Neural progenitor cell (in vitro differentiated cells): ENCODE measurements around the gene CHRNA4. TPM values are rescaled to one million over a fixed set of nuclear protein-coding genes. Genes with fewer than 3 reads are reported as not detected.
A peak's percentile ranks its signal among the peaks of the same experiment; 100 is the strongest.

Experiments used
- DNase-seq: peaks from one replicate; pipeline ENCODE4 v3.0.0-alpha.2; 2016; ENCODE audit warnings: low spot score
- H2AFZ ChIP-seq: fragments of 200-600 bp; sonication (generic); replicated peaks from 2 replicates; pipeline ENCODE4 v1.6.1; 2016; ENCODE audit warnings: antibody characterized with exemption
- H3F3A ChIP-seq: fragments of 200-600 bp; sonication (generic); 2 replicates; pipeline ENCODE4 v1.6.1; 2016; ENCODE audit warnings: antibody characterized with exemption, low read depth
- H3K27ac ChIP-seq: fragments of 200-600 bp; sonication (generic); 2 replicates; pipeline ENCODE4 v1.5.1; 2016; ENCODE audit warnings: mild to moderate bottlenecking
- H3K27me3 ChIP-seq: fragments of 200-600 bp; sonication (generic); 2 replicates; pipeline ENCODE4 v1.6.1; 2016; ENCODE audit warnings: mild to moderate bottlenecking, moderate library complexity
- H3K36me3 ChIP-seq: fragments of 200-600 bp; sonication (generic); 2 replicates; pipeline ENCODE4 v1.5.1; 2016
- H3K4me1 ChIP-seq: fragments of 200-600 bp; sonication (generic); 2 replicates; pipeline ENCODE4 v1.6.1; 2016; ENCODE audit warnings: mixed run types
- H3K4me2 ChIP-seq: fragments of 200-600 bp; sonication (generic); 2 replicates; pipeline ENCODE4 v1.6.1; 2016
- H3K4me3 ChIP-seq: fragments of 200-600 bp; sonication (generic); 2 replicates; pipeline ENCODE4 v1.5.1; 2016
- H3K79me2 ChIP-seq: fragments of 200-600 bp; sonication (generic); 2 replicates; pipeline ENCODE4 v1.6.1; 2016; ENCODE audit warnings: low read depth
- H3K9ac ChIP-seq: fragments of 200-600 bp; sonication (generic); 2 replicates; pipeline ENCODE4 v1.6.1; 2016
- H3K9me3 ChIP-seq: fragments of 200-600 bp; sonication (generic); 2 replicates; pipeline ENCODE4 v1.5.1; 2016; ENCODE audit warnings: low read depth
- H4K20me1 ChIP-seq: fragments of 200-600 bp; sonication (generic); 2 replicates; pipeline ENCODE4 v1.6.1; 2016; ENCODE audit warnings: low read depth
- H3K27ac Mint-ChIP-seq: 3 replicates; pipeline ENCODE4 v1.8.0; 2021; ENCODE audit warnings: mixed read lengths
- H3K27me3 Mint-ChIP-seq: 2 replicates; pipeline ENCODE4 v1.8.0; 2022; ENCODE audit warnings: low read depth, mild to moderate bottlenecking, inconsistent platforms, moderate library complexity, mixed read lengths; ENCODE audit not compliant: insufficient read depth
- H3K36me3 Mint-ChIP-seq: 3 replicates; pipeline ENCODE4 v1.8.0; 2021; ENCODE audit warnings: mixed read lengths
- H3K4me1 Mint-ChIP-seq: 3 replicates; pipeline ENCODE4 v1.8.0; 2021; ENCODE audit warnings: mixed read lengths
- H3K4me3 Mint-ChIP-seq: 3 replicates; pipeline ENCODE4 v1.8.0; 2021; ENCODE audit warnings: mild to moderate bottlenecking, moderate library complexity, mixed read lengths
- H3K9me3 Mint-ChIP-seq: 3 replicates; pipeline ENCODE4 v1.8.0; 2020; ENCODE audit warnings: mixed read lengths
- CTCF ChIP-seq: fragments of 200-600 bp; sonication (generic); IDR thresholded peaks from 2 replicates; pipeline ENCODE4 v1.5.1; 2017; ENCODE audit warnings: antibody characterized with exemption, mild to moderate bottlenecking
- EZH2 ChIP-seq: fragments of 200-600 bp; sonication (generic); IDR thresholded peaks from 2 replicates; pipeline ENCODE4 v1.6.1; 2017; ENCODE audit warnings: antibody characterized with exemption, mild to moderate bottlenecking, moderate library complexity
- EZH2phosphoT487 ChIP-seq: fragments of 200-600 bp; sonication (generic); IDR thresholded peaks from 2 replicates; pipeline ENCODE4 v1.6.1; 2017; ENCODE audit warnings: antibody characterized with exemption
- total RNA-seq: library from RNA; depleted of rRNA; stranded (reverse); fragments of >200 nt; gene quantifications from 2 replicates; pipeline ENCODE4 v1.2.3, GENCODE V29; 2015; ENCODE audit warnings: low replicate concordance

Gene CHRNA4
- total RNA-seq, 1 donor from 2014 or later = not detected

- no peak overlapping the region for H3K27ac Mint-ChIP-seq
- Histone ChIP-seq H3K9ac (no peak overlapping the region), H3K4me3 (peak overlapping the region; percentile 11), H3K27ac (no peak overlapping the region), H3K9me3 (no peaks in the 10 kb centered on the region), H3K4me2 (peak overlapping the region; percentile 49), H3K79me2 (no peaks in the 10 kb centered on the region), H3F3A (peaks cover 21% of the 10 kb centered on the region), H3K36me3 (no peaks in the 10 kb centered on the region), H4K20me1 (peaks cover 18% of the 10 kb centered on the region), H3K4me1 (peaks cover 36% of the 10 kb centered on the region), H3K27me3 (peaks cover 50% of the 10 kb centered on the region), H2AFZ (peak overlapping the region; percentile 71)
- TF ChIP-seq CTCF (no peak), EZH2phosphoT487 (no peak), EZH2 (no peak)
- H3K4me1 Mint-ChIP-seq = peaks cover 30% of the 10 kb centered on the region
- H3K9me3 Mint-ChIP-seq = no peaks in the 10 kb centered on the region
- H3K36me3 Mint-ChIP-seq = peaks cover 2% of the 10 kb centered on the region
- DNase-seq = peak; percentile 60
- H3K4me3 Mint-ChIP-seq = peak overlapping the region; percentile 55
- H3K27me3 Mint-ChIP-seq = peaks cover 21% of the 10 kb centered on the region
Observed at GRCh38 chr20:63361519-63362435, 628 bp upstream of the CHRNA4 start.

GRCh38 chr20:63359937-63360849 is 956 bp downstream of the CHRNA4 start:
- peak overlapping the region; percentile 72 for H3K4me3 Mint-ChIP-seq
- Histone ChIP-seq H3K27ac (no peak overlapping the region), H3K4me3 (peak overlapping the region; percentile 50), H3F3A (peaks cover 21% of the 10 kb centered on the region), H3K9me3 (no peaks in the 10 kb centered on the region), H3K9ac (no peak overlapping the region), H4K20me1 (peaks cover 17% of the 10 kb centered on the region), H3K4me1 (peaks cover 36% of the 10 kb centered on the region), H3K79me2 (no peaks in the 10 kb centered on the region), H3K4me2 (peak overlapping the region; percentile 87), H3K27me3 (peaks cover 50% of the 10 kb centered on the region), H3K36me3 (no peaks in the 10 kb centered on the region), H2AFZ (peak overlapping the region; percentile 58)
- DNase-seq = peak; percentile 38
- peaks cover 25% of the 10 kb centered on the region for H3K4me1 Mint-ChIP-seq
- TF ChIP-seq EZH2 (no peak), CTCF (no peak), EZH2phosphoT487 (no peak)
- peaks cover 2% of the 10 kb centered on the region for H3K36me3 Mint-ChIP-seq
- H3K27me3 Mint-ChIP-seq = peaks cover 18% of the 10 kb centered on the region
- no peak overlapping the region for H3K27ac Mint-ChIP-seq
- no peaks in the 10 kb centered on the region for H3K9me3 Mint-ChIP-seq

GRCh38 chr20:63359164-63359934 is 1.8 kb downstream of the CHRNA4 start:
- no peak overlapping the region for H3K4me3 ChIP-seq
- peaks cover 17% of the 10 kb centered on the region for H4K20me1 ChIP-seq
- Mint-ChIP-seq H3K9me3 (no peaks in the 10 kb centered on the region), H3K27ac (no peak overlapping the region), H3K36me3 (peaks cover 2% of the 10 kb centered on the region), H3K27me3 (peaks cover 16% of the 10 kb centered on the region), H3K4me1 (peaks cover 26% of the 10 kb centered on the region), H3K4me3 (no peak overlapping the region)
- H3K79me2 ChIP-seq = no peaks in the 10 kb centered on the region
- no peak for TF ChIP-seq EZH2
- TF ChIP-seq EZH2phosphoT487 = no peak
- TF ChIP-seq CTCF = no peak
- peaks cover 50% of the 10 kb centered on the region for H3K27me3 ChIP-seq
- no peak overlapping the region for H3K4me2 ChIP-seq
- H2AFZ ChIP-seq = no peak overlapping the region
- H3K4me1 ChIP-seq = peaks cover 36% of the 10 kb centered on the region
- H3K9ac ChIP-seq = no peak overlapping the region
- no peaks in the 10 kb centered on the region for H3K9me3 ChIP-seq
- H3K27ac ChIP-seq = no peak overlapping the region
- DNase-seq = no peak
- H3F3A ChIP-seq = peaks cover 20% of the 10 kb centered on the region
- H3K36me3 ChIP-seq = no peaks in the 10 kb centered on the region
